ENCODE results near the gene FAM171A1.

DNA sequence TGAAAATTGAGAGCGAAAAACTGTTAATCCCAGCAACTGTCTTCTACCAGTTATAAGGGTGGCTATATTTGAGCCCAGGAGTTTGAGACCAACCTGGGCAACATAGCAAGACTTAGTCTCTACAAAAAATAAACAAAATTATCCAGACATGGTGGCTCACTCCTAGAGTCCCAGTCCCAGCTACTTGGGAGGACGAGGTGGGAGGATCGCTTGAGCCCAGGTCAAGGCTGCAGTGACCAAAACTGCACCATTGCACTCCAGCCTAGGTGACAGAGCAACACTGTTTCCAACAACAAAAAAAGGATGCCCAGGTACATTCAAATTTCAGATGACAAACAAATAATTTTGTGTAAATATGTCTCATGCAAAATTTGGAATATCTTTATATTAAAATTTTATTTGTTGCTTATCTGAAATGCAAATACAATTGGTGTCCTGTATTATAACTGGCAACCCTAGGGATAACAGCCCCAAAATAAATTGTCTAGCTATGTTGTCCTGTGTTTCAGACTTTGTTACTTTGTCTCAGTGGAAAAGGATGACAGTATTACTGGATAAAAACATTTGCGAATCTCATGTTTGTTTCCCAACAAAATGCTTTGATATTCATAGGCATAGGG lies 26.7 kb downstream of the FAM171A1 start:
- TF ChIP-seq, protein P1, sequence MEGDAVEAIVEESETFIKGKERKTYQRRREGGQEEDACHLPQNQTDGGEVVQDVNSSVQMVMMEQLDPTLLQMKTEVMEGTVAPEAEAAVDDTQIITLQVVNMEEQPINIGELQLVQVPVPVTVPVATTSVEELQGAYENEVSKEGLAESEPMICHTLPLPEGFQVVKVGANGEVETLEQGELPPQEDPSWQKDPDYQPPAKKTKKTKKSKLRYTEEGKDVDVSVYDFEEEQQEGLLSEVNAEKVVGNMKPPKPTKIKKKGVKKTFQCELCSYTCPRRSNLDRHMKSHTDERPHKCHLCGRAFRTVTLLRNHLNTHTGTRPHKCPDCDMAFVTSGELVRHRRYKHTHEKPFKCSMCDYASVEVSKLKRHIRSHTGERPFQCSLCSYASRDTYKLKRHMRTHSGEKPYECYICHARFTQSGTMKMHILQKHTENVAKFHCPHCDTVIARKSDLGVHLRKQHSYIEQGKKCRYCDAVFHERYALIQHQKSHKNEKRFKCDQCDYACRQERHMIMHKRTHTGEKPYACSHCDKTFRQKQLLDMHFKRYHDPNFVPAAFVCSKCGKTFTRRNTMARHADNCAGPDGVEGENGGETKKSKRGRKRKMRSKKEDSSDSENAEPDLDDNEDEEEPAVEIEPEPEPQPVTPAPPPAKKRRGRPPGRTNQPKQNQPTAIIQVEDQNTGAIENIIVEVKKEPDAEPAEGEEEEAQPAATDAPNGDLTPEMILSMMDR (IDR thresholded peaks at IDR 0.05; ENCODE audit: low read length), result no peak
- no peak for TF ChIP-seq EZH2 (IDR thresholded peaks at IDR 0.05; ENCODE audit: borderline replicate concordance, low read length)

Measured in OCI-LY1 (cell line).